ENCODE results near the gene SCLT1. TPM values are rescaled to one million over a fixed set of nuclear protein-coding genes. Genes with fewer than 3 reads are reported as not detected.

The SCLT1 gene
- total RNA-seq, 1 experiment from 2014 or later = 14.3 TPM

DNA sequence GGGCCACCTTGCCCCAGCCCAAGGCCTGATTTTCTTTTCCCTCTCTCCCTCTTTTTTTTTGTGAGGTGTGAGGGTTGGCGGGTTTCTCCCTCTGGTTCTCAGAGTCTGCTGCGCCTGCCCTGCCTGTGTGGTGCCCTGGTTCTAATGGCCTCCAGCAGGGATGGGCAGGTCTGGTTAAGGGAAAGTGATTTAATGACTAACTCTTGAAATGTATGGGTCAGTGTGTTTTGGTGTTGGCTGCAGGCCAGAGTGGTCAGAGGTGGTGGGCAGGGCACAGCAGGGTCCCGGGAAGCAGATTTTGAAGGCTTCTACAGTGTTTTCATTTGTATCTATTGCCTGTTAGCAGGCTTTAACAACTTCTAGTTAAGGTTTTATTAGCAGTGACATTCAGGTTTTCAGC lies 244.9 kb downstream of the SCLT1 start (continued):
- TF ChIP-seq FOXP1 (CRISPR knock-in tag; IDR thresholded peaks at IDR 0.05; ENCODE audit: borderline replicate concordance) (no peak), EMX1 (CRISPR knock-in tag; IDR thresholded peaks at IDR 0.05) (no peak), ZNF423 (CRISPR knock-in tag; IDR thresholded peaks at IDR 0.05) (no peak)
- TF ChIP-seq, protein P1, sequence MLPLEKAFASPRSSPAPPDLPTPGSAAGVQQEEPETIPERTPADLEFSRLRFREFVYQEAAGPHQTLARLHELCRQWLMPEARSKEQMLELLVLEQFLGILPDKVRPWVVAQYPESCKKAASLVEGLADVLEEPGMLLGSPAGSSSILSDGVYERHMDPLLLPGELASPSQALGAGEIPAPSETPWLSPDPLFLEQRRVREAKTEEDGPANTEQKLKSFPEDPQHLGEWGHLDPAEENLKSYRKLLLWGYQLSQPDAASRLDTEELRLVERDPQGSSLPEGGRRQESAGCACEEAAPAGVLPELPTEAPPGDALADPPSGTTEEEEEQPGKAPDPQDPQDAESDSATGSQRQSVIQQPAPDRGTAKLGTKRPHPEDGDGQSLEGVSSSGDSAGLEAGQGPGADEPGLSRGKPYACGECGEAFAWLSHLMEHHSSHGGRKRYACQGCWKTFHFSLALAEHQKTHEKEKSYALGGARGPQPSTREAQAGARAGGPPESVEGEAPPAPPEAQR (CRISPR knock-in tag; IDR thresholded peaks at IDR 0.05) = no peak
- TF ChIP-seq, protein P2, sequence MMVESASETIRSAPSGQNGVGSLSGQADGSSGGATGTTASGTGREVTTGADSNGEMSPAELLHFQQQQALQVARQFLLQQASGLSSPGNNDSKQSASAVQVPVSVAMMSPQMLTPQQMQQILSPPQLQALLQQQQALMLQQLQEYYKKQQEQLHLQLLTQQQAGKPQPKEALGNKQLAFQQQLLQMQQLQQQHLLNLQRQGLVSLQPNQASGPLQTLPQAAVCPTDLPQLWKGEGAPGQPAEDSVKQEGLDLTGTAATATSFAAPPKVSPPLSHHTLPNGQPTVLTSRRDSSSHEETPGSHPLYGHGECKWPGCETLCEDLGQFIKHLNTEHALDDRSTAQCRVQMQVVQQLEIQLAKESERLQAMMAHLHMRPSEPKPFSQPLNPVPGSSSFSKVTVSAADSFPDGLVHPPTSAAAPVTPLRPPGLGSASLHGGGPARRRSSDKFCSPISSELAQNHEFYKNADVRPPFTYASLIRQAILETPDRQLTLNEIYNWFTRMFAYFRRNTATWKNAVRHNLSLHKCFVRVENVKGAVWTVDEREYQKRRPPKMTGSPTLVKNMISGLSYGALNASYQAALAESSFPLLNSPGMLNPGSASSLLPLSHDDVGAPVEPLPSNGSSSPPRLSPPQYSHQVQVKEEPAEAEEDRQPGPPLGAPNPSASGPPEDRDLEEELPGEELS (CRISPR knock-in tag; IDR thresholded peaks at IDR 0.05) = no peak
- TF ChIP-seq, protein P3, sequence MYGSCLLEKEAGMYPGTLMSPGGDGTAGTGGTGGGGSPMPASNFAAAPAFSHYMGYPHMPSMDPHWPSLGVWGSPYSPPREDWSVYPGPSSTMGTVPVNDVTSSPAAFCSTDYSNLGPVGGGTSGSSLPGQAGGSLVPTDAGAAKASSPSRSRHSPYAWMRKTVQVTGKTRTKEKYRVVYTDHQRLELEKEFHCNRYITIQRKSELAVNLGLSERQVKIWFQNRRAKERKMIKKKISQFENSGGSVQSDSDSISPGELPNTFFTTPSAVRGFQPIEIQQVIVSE (CRISPR knock-in tag; IDR thresholded peaks at IDR 0.05; ENCODE audit: borderline replicate concordance) = no peak

DNA sequence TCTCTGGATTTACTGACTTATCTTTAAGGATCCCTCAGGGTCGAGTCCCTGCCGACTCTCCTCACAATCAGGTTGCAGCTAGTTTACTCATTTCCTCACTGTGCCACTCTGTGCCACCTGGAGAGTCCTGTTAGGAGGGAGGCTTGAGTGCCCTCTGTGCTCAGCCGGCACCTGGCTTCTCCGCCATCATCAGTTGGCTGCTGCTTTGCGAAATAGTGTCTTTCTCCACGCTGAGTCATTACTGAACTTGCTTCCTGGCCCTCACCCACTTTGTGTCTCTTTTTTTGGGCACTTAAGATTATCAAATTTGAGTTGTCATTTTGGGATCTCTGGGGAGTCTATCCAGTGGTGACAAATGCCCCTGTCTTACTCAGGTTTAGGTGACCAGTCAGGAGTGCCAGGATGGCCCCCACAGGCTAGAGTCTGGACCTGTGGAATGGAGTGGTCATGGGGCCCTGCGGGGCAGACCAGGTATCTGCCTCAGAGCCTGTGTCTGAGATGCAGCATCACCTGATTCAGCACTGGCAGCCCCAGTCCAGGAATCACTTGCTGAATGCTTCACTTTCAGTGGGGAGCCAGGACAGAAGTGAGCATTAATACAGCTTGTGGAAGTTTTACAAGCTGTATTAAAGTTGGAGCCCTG lies 246.1 kb downstream of the SCLT1 start:
- DNase-seq (ENCODE audit: low spot score) (no peak), ATAC-seq (no peak)
- TF ChIP-seq TCF7 (CRISPR knock-in tag; IDR thresholded peaks at IDR 0.05; ENCODE audit: low read depth) = no peak
- TF ChIP-seq ZNF232 (CRISPR knock-in tag; IDR thresholded peaks at IDR 0.05) = no peak
- TF ChIP-seq NFATC4 (CRISPR knock-in tag; IDR thresholded peaks at IDR 0.05) = no peak
- no peak for TF ChIP-seq GABPB1 (CRISPR knock-in tag; IDR thresholded peaks at IDR 0.05)
- TF ChIP-seq ZNF396 (CRISPR knock-in tag; IDR thresholded peaks at IDR 0.05; ENCODE audit: borderline replicate concordance) = no peak
- no peak for TF ChIP-seq GRHL2 (CRISPR knock-in tag; IDR thresholded peaks at IDR 0.05; ENCODE audit: insufficient replicate concordance, severe bottlenecking)
- TF ChIP-seq FOXK1 (CRISPR knock-in tag; IDR thresholded peaks at IDR 0.05) = no peak
- no peak for TF ChIP-seq HMGA2 (CRISPR knock-in tag; IDR thresholded peaks at IDR 0.05)
- TF ChIP-seq, protein P4, sequence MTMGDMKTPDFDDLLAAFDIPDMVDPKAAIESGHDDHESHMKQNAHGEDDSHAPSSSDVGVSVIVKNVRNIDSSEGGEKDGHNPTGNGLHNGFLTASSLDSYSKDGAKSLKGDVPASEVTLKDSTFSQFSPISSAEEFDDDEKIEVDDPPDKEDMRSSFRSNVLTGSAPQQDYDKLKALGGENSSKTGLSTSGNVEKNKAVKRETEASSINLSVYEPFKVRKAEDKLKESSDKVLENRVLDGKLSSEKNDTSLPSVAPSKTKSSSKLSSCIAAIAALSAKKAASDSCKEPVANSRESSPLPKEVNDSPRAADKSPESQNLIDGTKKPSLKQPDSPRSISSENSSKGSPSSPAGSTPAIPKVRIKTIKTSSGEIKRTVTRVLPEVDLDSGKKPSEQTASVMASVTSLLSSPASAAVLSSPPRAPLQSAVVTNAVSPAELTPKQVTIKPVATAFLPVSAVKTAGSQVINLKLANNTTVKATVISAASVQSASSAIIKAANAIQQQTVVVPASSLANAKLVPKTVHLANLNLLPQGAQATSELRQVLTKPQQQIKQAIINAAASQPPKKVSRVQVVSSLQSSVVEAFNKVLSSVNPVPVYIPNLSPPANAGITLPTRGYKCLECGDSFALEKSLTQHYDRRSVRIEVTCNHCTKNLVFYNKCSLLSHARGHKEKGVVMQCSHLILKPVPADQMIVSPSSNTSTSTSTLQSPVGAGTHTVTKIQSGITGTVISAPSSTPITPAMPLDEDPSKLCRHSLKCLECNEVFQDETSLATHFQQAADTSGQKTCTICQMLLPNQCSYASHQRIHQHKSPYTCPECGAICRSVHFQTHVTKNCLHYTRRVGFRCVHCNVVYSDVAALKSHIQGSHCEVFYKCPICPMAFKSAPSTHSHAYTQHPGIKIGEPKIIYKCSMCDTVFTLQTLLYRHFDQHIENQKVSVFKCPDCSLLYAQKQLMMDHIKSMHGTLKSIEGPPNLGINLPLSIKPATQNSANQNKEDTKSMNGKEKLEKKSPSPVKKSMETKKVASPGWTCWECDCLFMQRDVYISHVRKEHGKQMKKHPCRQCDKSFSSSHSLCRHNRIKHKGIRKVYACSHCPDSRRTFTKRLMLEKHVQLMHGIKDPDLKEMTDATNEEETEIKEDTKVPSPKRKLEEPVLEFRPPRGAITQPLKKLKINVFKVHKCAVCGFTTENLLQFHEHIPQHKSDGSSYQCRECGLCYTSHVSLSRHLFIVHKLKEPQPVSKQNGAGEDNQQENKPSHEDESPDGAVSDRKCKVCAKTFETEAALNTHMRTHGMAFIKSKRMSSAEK (CRISPR knock-in tag; IDR thresholded peaks at IDR 0.05; ENCODE audit: borderline replicate concordance) = no peak
- TF ChIP-seq, protein P5, sequence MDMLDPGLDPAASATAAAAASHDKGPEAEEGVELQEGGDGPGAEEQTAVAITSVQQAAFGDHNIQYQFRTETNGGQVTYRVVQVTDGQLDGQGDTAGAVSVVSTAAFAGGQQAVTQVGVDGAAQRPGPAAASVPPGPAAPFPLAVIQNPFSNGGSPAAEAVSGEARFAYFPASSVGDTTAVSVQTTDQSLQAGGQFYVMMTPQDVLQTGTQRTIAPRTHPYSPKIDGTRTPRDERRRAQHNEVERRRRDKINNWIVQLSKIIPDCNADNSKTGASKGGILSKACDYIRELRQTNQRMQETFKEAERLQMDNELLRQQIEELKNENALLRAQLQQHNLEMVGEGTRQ (CRISPR knock-in tag; IDR thresholded peaks at IDR 0.05) = no peak
- TF ChIP-seq, protein P6, sequence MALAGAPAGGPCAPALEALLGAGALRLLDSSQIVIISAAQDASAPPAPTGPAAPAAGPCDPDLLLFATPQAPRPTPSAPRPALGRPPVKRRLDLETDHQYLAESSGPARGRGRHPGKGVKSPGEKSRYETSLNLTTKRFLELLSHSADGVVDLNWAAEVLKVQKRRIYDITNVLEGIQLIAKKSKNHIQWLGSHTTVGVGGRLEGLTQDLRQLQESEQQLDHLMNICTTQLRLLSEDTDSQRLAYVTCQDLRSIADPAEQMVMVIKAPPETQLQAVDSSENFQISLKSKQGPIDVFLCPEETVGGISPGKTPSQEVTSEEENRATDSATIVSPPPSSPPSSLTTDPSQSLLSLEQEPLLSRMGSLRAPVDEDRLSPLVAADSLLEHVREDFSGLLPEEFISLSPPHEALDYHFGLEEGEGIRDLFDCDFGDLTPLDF (CRISPR knock-in tag; IDR thresholded peaks at IDR 0.05) = no peak
- TF ChIP-seq ESRRA (CRISPR knock-in tag; IDR thresholded peaks at IDR 0.05; ENCODE audit: borderline replicate concordance) = no peak
- TF ChIP-seq NR2C2 (CRISPR knock-in tag; IDR thresholded peaks at IDR 0.05) = no peak
- TF ChIP-seq ZNF416 (CRISPR knock-in tag; IDR thresholded peaks at IDR 0.05) = no peak
- TF ChIP-seq NFE2L1 (CRISPR knock-in tag; IDR thresholded peaks at IDR 0.05) = no peak
- TF ChIP-seq, protein P7, sequence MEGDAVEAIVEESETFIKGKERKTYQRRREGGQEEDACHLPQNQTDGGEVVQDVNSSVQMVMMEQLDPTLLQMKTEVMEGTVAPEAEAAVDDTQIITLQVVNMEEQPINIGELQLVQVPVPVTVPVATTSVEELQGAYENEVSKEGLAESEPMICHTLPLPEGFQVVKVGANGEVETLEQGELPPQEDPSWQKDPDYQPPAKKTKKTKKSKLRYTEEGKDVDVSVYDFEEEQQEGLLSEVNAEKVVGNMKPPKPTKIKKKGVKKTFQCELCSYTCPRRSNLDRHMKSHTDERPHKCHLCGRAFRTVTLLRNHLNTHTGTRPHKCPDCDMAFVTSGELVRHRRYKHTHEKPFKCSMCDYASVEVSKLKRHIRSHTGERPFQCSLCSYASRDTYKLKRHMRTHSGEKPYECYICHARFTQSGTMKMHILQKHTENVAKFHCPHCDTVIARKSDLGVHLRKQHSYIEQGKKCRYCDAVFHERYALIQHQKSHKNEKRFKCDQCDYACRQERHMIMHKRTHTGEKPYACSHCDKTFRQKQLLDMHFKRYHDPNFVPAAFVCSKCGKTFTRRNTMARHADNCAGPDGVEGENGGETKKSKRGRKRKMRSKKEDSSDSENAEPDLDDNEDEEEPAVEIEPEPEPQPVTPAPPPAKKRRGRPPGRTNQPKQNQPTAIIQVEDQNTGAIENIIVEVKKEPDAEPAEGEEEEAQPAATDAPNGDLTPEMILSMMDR (IDR thresholded peaks at IDR 0.05) = no peak
- TF ChIP-seq, protein P8, sequence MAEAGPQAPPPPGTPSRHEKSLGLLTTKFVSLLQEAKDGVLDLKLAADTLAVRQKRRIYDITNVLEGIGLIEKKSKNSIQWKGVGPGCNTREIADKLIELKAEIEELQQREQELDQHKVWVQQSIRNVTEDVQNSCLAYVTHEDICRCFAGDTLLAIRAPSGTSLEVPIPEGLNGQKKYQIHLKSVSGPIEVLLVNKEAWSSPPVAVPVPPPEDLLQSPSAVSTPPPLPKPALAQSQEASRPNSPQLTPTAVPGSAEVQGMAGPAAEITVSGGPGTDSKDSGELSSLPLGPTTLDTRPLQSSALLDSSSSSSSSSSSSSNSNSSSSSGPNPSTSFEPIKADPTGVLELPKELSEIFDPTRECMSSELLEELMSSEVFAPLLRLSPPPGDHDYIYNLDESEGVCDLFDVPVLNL (CRISPR knock-in tag; IDR thresholded peaks at IDR 0.05; ENCODE audit: borderline replicate concordance, low read depth) = no peak
- no peaks in the 10 kb centered on the region for H3K9me3 Mint-ChIP-seq
- H3K36me3 Mint-ChIP-seq = peaks cover 95% of the 10 kb centered on the region
- peak overlapping the region; percentile 91 for H3K27ac Mint-ChIP-seq
- POLR2A ChIA-PET = no interaction called here
- H3K4me1 Mint-ChIP-seq = peaks cover 26% of the 10 kb centered on the region
- no peaks in the 10 kb centered on the region for H3K27me3 Mint-ChIP-seq (ENCODE audit: low read depth)
- no peak overlapping the region for H3K4me3 Mint-ChIP-seq
- CTCF ChIA-PET = no interaction called here

All from WTC11 (cell line).